Hepatocyte (in vitro differentiated cells): ENCODE data around the gene RBL1. TPM values are rescaled to one million over a fixed set of nuclear protein-coding genes. Genes with fewer than 3 reads are reported as not detected.
"Not testable (repeated sequence)": the region's sequence is repeated elsewhere in the genome, so short reads cannot be mapped to it uniquely, and the experiment has no call there.

ENCODE experiments used
- DNase-seq: peaks from one replicate; pipeline ENCODE4 v3.0.0-alpha.2; 2016; ENCODE audit warnings: low spot score
- H2AFZ ChIP-seq: fragments of 200-600 bp; sonication (generic); 2 replicates; pipeline ENCODE4 v1.6.0; 2016; ENCODE audit warnings: antibody characterized with exemption, mild to moderate bottlenecking
- H3K27ac ChIP-seq: fragments of 200-600 bp; sonication (generic); 2 replicates; pipeline ENCODE4 v1.5.1; 2016; ENCODE audit warnings: mild to moderate bottlenecking
- H3K27me3 ChIP-seq: fragments of 200-600 bp; sonication (generic); 2 replicates; pipeline ENCODE4 v1.6.1; 2016
- H3K36me3 ChIP-seq: fragments of 200-600 bp; sonication (generic); replicated peaks from 2 replicates; pipeline ENCODE4 v1.5.1; 2016; ENCODE audit warnings: low read depth; ENCODE audit not compliant: insufficient read depth
- H3K4me1 ChIP-seq: fragments of 200-600 bp; sonication (generic); 2 replicates; pipeline ENCODE4 v1.5.1; 2016; ENCODE audit warnings: mild to moderate bottlenecking, moderate library complexity; ENCODE audit not compliant: insufficient read depth
- H3K4me2 ChIP-seq: fragments of 200-600 bp; sonication (generic); 2 replicates; pipeline ENCODE4 v1.6.0; 2016
- H3K4me3 ChIP-seq: fragments of 200-600 bp; sonication (generic); 2 replicates; pipeline ENCODE4 v1.5.1; 2016; ENCODE audit warnings: mild to moderate bottlenecking
- H3K79me2 ChIP-seq: fragments of 200-600 bp; sonication (generic); 2 replicates; pipeline ENCODE4 v1.6.0; 2017; ENCODE audit warnings: mild to moderate bottlenecking
- H3K9me2 ChIP-seq: fragments of 200-600 bp; sonication (generic); replicated peaks from 2 replicates; pipeline ENCODE4 v1.6.0; 2017; ENCODE audit warnings: mild to moderate bottlenecking; ENCODE audit not compliant: insufficient read depth
- H3K9me3 ChIP-seq: fragments of 200-600 bp; sonication (generic); 2 replicates; pipeline ENCODE4 v1.5.1; 2016; ENCODE audit warnings: low read depth, mild to moderate bottlenecking
- H4K20me1 ChIP-seq: fragments of 200-600 bp; sonication (generic); 2 replicates; pipeline ENCODE4 v1.6.0; 2016; ENCODE audit warnings: mild to moderate bottlenecking; ENCODE audit not compliant: insufficient read depth, poor library complexity, severe bottlenecking
- EZH2 ChIP-seq: fragments of 200-600 bp; sonication (generic); IDR thresholded peaks from 2 replicates; pipeline ENCODE4 v1.6.1; 2016; ENCODE audit warnings: antibody characterized with exemption, mild to moderate bottlenecking, borderline replicate concordance
- EZH2phosphoT487 ChIP-seq: fragments of 200-600 bp; sonication (generic); IDR thresholded peaks from one replicate; pipeline ENCODE4 v1.6.1; 2018; ENCODE audit warnings: antibody characterized with exemption, mild to moderate bottlenecking, low read depth, moderate library complexity; ENCODE audit not compliant: unreplicated experiment, severe bottlenecking
- WGBS: methylation state at CpG from one replicate; pipeline ENCODE4 v1.1.6; 2016; ENCODE audit warnings: low lambda C conversion rate; ENCODE audit errors: missing lambda C conversion rate; 5-methylcytosine and 5-hydroxymethylcytosine counted together
- polyA plus RNA-seq: library from polyadenylated mRNA; unstranded; fragments of >200 nt; fragmentation: Nextera tagmentation; extraction: Ambion mirVana; gene quantifications from 2 replicates; pipeline ENCODE4 v1.2.1, GENCODE V29; 2016
- total RNA-seq: library from RNA; depleted of rRNA; stranded (reverse); fragments of >200 nt; gene quantifications from 2 replicates; pipeline ENCODE4 v1.2.3, GENCODE V29; 2014
- TF ChIP-seq, protein P1 (sequence below): fragments of 200-600 bp; sonication (generic); IDR thresholded peaks from 2 replicates; pipeline ENCODE4 v1.5.1; 2016; ENCODE audit warnings: antibody characterized with exemption, mild to moderate bottlenecking; ENCODE audit not compliant: poor library complexity

Gene RBL1
- total and polyA plus RNA-seq, 2 experiments from 2014 or later: 2.5 to 7.5 TPM

DNA sequence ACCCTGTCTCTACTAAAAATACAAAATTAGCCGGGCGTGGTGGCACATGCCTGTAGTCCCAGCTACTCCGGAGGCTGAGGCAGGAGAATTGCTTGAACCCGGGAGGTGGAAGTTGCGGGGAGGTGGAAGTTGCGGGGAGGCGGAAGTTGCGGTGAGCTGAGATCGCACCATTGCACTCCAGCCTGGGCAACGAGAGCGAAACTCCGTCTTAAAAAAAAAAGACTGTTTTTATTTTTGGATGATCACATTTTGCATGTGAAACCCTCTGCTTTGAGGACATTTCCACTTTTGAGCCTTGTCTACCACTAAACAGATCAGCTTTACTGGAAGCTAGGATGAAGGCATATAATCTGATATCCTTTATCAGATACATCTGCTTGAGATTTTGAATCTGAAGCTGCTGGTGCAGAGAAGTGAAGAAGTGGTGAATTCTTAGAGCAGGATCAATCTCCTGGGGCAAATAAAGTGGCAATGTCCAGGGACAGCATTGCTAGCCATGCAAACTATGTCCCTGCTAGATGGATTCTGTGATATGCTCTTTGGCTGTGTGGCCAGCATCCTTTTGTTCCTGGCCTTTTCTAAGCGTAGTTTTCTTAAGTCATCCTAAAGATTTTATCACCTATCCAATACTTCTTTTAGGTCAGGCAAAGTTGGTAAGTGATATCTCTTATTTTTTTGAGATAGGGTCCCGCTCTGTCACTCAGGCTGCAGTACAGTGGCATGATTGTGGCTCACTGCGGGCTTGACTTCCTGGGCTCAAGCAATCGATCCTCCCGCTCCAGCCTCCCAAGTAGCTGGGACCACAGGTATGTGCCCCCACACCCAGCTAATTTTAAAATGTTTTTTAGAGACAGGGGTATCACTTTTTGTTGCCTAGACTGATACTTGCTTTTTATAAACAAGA, 23.3 kb downstream of the RBL1 start:
- whole genome bisulfite sequencing: 97% methylated on average over 17 of the region's 17 CpGs

DNA sequence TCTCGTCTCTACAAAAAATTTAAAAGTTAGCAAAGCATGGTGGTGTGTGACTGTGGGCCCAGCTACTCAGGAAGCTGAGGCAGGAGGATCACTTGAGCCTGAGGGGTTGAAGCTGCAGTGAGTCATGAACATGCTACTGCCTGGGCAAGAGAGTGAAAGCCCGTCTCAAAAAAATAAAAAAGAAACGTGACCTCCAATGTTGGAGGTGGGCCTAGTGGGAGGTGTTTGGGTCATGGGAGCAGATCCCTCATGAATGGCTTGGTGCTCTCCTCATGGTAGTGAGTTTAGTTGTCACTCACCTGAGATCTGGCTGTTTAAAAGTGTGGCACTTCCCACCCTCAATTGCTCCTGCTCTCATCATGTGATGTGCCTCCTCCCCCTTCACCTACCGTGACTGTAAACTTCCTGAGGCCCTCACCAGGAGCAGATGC, 24.3 kb downstream of the RBL1 start:
- H3K9me3 ChIP-seq: no peaks in the 10 kb centered on the region
- H3K27me3 ChIP-seq: no peaks in the 10 kb centered on the region
- H4K20me1 ChIP-seq: no peaks in the 10 kb centered on the region
- no peaks in the 10 kb centered on the region for H3K79me2 ChIP-seq
- TF ChIP-seq EZH2 (no peak), EZH2phosphoT487 (no peak)
- TF ChIP-seq, protein P1, sequence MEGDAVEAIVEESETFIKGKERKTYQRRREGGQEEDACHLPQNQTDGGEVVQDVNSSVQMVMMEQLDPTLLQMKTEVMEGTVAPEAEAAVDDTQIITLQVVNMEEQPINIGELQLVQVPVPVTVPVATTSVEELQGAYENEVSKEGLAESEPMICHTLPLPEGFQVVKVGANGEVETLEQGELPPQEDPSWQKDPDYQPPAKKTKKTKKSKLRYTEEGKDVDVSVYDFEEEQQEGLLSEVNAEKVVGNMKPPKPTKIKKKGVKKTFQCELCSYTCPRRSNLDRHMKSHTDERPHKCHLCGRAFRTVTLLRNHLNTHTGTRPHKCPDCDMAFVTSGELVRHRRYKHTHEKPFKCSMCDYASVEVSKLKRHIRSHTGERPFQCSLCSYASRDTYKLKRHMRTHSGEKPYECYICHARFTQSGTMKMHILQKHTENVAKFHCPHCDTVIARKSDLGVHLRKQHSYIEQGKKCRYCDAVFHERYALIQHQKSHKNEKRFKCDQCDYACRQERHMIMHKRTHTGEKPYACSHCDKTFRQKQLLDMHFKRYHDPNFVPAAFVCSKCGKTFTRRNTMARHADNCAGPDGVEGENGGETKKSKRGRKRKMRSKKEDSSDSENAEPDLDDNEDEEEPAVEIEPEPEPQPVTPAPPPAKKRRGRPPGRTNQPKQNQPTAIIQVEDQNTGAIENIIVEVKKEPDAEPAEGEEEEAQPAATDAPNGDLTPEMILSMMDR: no peak
- DNase-seq: no peak
- no peak overlapping the region for H3K4me3 ChIP-seq
- no peaks in the 10 kb centered on the region for H3K9me2 ChIP-seq
- H2AFZ ChIP-seq: no peak overlapping the region
- 85% methylated on average over 4 of the region's 4 CpGs for WGBS
- no peaks in the 10 kb centered on the region for H3K36me3 ChIP-seq
- H3K27ac ChIP-seq: no peak overlapping the region
- no peak overlapping the region for H3K4me2 ChIP-seq
- H3K4me1 ChIP-seq: no peaks in the 10 kb centered on the region

More for the DNA sequence above, 23.3 kb downstream of the RBL1 start:
- Histone ChIP-seq H3K27me3 (no peaks in the 10 kb centered on the region), H3K9me3 (no peaks in the 10 kb centered on the region), H2AFZ (no peak overlapping the region), H3K36me3 (no peaks in the 10 kb centered on the region), H3K27ac (no peak overlapping the region), H3K4me2 (no peak overlapping the region), H3K79me2 (no peaks in the 10 kb centered on the region), H3K4me3 (no peak overlapping the region), H3K9me2 (no peaks in the 10 kb centered on the region), H3K4me1 (no peaks in the 10 kb centered on the region), H4K20me1 (no peaks in the 10 kb centered on the region)
- no peak for TF ChIP-seq EZH2
- TF ChIP-seq, protein P1: no peak
- TF ChIP-seq EZH2phosphoT487: no peak
- DNase-seq: no peak

DNA sequence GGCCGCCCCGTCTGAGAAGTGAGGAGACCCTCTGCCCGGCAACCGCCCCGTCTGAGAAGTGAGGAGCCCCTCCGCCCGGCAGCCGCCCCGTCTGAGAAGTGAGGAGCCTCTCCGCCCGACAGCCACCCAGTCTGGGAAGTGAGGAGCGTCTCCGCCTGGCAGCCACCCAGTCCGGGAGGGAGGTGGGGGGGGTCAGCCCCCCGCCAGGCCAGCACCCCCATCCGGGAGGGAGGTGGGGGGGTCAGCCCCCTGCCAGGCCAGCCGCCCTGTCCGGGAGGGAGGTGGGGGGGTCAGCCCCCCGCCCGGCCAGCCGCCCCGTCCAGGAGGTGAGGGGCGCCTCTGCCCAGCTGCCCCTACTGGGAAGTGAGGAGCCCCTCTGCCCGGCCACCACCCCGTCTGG, 26.2 kb downstream of the RBL1 start:
- H3K27ac ChIP-seq, H3K27me3 ChIP-seq, H2AFZ ChIP-seq, H3K4me2 ChIP-seq, H3K79me2 ChIP-seq, H4K20me1 ChIP-seq, H3K4me1 ChIP-seq, H3K9me2 ChIP-seq, H3K4me3 ChIP-seq, H3K36me3 ChIP-seq, DNase-seq, H3K9me3 ChIP-seq: not testable (repeated sequence)
- WGBS: no CpG with 5 or more reads among the region's 25 CpGs

DNA sequence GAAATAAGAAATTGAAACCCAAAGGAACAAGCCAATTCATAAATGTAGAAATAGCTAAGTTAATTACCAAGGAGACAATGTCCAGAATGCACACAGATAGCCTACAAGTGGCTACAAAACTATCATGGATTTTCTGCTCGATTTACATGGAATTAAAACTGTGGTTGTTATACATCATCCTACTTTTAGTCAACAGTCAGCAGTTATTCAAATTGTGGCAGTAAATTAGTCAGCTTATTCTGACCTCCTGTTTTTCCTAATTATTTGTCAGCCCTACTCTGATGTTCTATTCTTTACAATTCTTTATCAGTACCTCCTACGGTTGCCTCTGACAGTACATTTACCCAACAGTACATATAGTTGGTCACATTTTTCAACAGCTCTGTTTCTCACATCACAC, 29.6 kb downstream of the RBL1 start:
- no peaks in the 10 kb centered on the region for H3K9me3 ChIP-seq
- no peak overlapping the region for H3K4me2 ChIP-seq
- no peaks in the 10 kb centered on the region for H3K27me3 ChIP-seq
- TF ChIP-seq EZH2: no peak
- TF ChIP-seq, protein P1: no peak
- no peak for TF ChIP-seq EZH2phosphoT487
- H3K79me2 ChIP-seq: no peaks in the 10 kb centered on the region
- no peak overlapping the region for H3K27ac ChIP-seq
- no peak overlapping the region for H3K4me3 ChIP-seq
- no peaks in the 10 kb centered on the region for H3K4me1 ChIP-seq
- WGBS: 86% methylated on average over 2 of the region's 2 CpGs
- no peaks in the 10 kb centered on the region for H3K36me3 ChIP-seq
- DNase-seq: no peak
- H3K9me2 ChIP-seq: no peaks in the 10 kb centered on the region
- no peak overlapping the region for H2AFZ ChIP-seq
- no peaks in the 10 kb centered on the region for H4K20me1 ChIP-seq
